GM23338 (cell line): ENCODE data around the gene APBB1. TPM values are rescaled to one million over a fixed set of nuclear protein-coding genes. Genes with fewer than 3 reads are reported as not detected.

Experiments
- ATAC-seq: fragments of 200-7000 bp; cut with Tn5 transposase; 3 replicates; pipeline ENCODE4 v1.9.1; 2020
- DNase-seq: peaks from one replicate; pipeline ENCODE4 v3.0.0-alpha.2; 2015; ENCODE audit warnings: low spot score
- H2AFZ ChIP-seq: fragments of 200-600 bp; sonication (generic); 2 replicates; pipeline ENCODE4 v1.8.0; 2016; ENCODE audit warnings: antibody characterized with exemption, mild to moderate bottlenecking, moderate library complexity
- H3F3A ChIP-seq: fragments of 200-600 bp; sonication (generic); replicated peaks from 2 replicates; pipeline ENCODE4 v1.8.0; 2017; ENCODE audit warnings: antibody characterized with exemption, mixed run types, low read depth
- H3K27ac ChIP-seq: fragments of 200-600 bp; sonication (generic); 2 replicates; pipeline ENCODE4 v1.6.1; 2016; ENCODE audit warnings: low read depth
- H3K27me3 ChIP-seq: fragments of 200-600 bp; sonication (generic); 2 replicates; pipeline ENCODE4 v1.8.0; 2016; ENCODE audit warnings: mild to moderate bottlenecking, mixed run types, moderate library complexity; ENCODE audit not compliant: insufficient read depth
- H3K36me3 ChIP-seq: fragments of 200-600 bp; sonication (generic); 2 replicates; pipeline ENCODE4 v1.8.0; 2016; ENCODE audit warnings: mild to moderate bottlenecking; ENCODE audit not compliant: insufficient read depth
- H3K4me1 ChIP-seq: fragments of 200-600 bp; sonication (generic); 2 replicates; pipeline ENCODE4 v1.8.0; 2016; ENCODE audit warnings: mild to moderate bottlenecking, moderate library complexity; ENCODE audit not compliant: insufficient read depth
- H3K4me2 ChIP-seq: fragments of 200-600 bp; sonication (generic); 2 replicates; pipeline ENCODE4 v1.7.1; 2017; ENCODE audit warnings: mixed run types
- H3K4me3 ChIP-seq: fragments of 200-600 bp; sonication (generic); 2 replicates; pipeline ENCODE4 v1.6.1; 2016; ENCODE audit warnings: mixed run types
- H3K79me2 ChIP-seq: fragments of 200-600 bp; sonication (generic); replicated peaks from 2 replicates; pipeline ENCODE4 v1.8.0; 2017; ENCODE audit warnings: mild to moderate bottlenecking; ENCODE audit not compliant: insufficient read depth
- H3K9me2 ChIP-seq: fragments of 200-600 bp; sonication (generic); 2 replicates; pipeline ENCODE4 v1.8.0; 2017; ENCODE audit not compliant: insufficient read depth
- H4K20me1 ChIP-seq: fragments of 200-600 bp; sonication (generic); replicated peaks from 2 replicates; pipeline ENCODE4 v1.8.0; 2017; ENCODE audit warnings: mild to moderate bottlenecking; ENCODE audit not compliant: insufficient read depth
- H3K27ac Mint-ChIP-seq: 2 replicates; pipeline ENCODE4 v1.8.0; 2020; ENCODE audit warnings: inconsistent platforms, mild to moderate bottlenecking, moderate library complexity, mixed read lengths
- H3K27me3 Mint-ChIP-seq: 3 replicates; pipeline ENCODE4 v1.8.0; 2022; ENCODE audit warnings: low read depth, mild to moderate bottlenecking, moderate library complexity, mixed read lengths, inconsistent platforms; ENCODE audit not compliant: insufficient read depth, poor library complexity
- H3K36me3 Mint-ChIP-seq: 3 replicates; pipeline ENCODE4 v1.8.0; 2021; ENCODE audit warnings: low read depth, mild to moderate bottlenecking, inconsistent platforms, moderate library complexity, mixed read lengths
- H3K4me1 Mint-ChIP-seq: 3 replicates; pipeline ENCODE4 v1.8.0; 2020; ENCODE audit warnings: mild to moderate bottlenecking, inconsistent platforms, mixed read lengths
- H3K4me3 Mint-ChIP-seq: 3 replicates; pipeline ENCODE4 v1.8.0; 2021; ENCODE audit warnings: moderate library complexity, mild to moderate bottlenecking, inconsistent platforms, mixed read lengths
- H3K9me3 Mint-ChIP-seq: 3 replicates; pipeline ENCODE4 v1.8.0; 2020; ENCODE audit warnings: moderate library complexity, mild to moderate bottlenecking, inconsistent platforms, mixed read lengths
- CREB1 ChIP-seq: fragments of 250-450 bp; sonication (Bioruptor Pico); IDR thresholded peaks from 2 replicates; pipeline ENCODE4 v1.5.0; 2020; ENCODE audit warnings: low read depth, mild to moderate bottlenecking, moderate library complexity
- CTCF ChIP-seq, 2 experiments: fragments of 200-600 bp in 1 of 2; sonication (generic) in 1 of 2; conservative IDR thresholded peaks; 2 replicates each; pipeline versions ENCODE4 v1.5.1 to v1.6.1; 2016 to 2017; ENCODE audit warnings: antibody characterized with exemption in 2 of 2, low read depth in 2 of 2, mild to moderate bottlenecking in 2 of 2, moderate library complexity in 1 of 2
- EZH2phosphoT487 ChIP-seq: fragments of 200-600 bp; sonication (generic); IDR thresholded peaks from one replicate; pipeline ENCODE4 v1.8.1; 2018; ENCODE audit warnings: antibody characterized with exemption; ENCODE audit not compliant: unreplicated experiment
- JUNB ChIP-seq: IDR thresholded peaks from one replicate; pipeline ENCODE4 v1.6.1; 2016; ENCODE audit warnings: antibody characterized with exemption; ENCODE audit not compliant: unreplicated experiment
- NANOG ChIP-seq: IDR thresholded peaks from 2 replicates; pipeline ENCODE4 v1.6.1; 2016; ENCODE audit warnings: antibody characterized with exemption, borderline replicate concordance
- POLR2AphosphoS5 ChIP-seq: IDR thresholded peaks from 2 replicates; pipeline ENCODE4 v1.6.1; 2016; ENCODE audit warnings: antibody characterized with exemption, low read depth
- STAT1 ChIP-seq: IDR thresholded peaks from one replicate; pipeline ENCODE4 v1.6.1; 2016; ENCODE audit warnings: antibody characterized with exemption; ENCODE audit not compliant: unreplicated experiment
- ZNF114 ChIP-seq: fragments of 250-450 bp; sonication (Bioruptor Pico); IDR thresholded peaks from 2 replicates; pipeline ENCODE4 v1.5.0; 2020; ENCODE audit warnings: mild to moderate bottlenecking, moderate library complexity
- ZNF331 ChIP-seq: fragments of 250-450 bp; sonication (Bioruptor Pico); IDR thresholded peaks from 2 replicates; pipeline ENCODE4 v1.5.0; 2020; ENCODE audit warnings: low read depth, mild to moderate bottlenecking, moderate library complexity
- polyA plus RNA-seq: library from polyadenylated mRNA; unstranded; fragments of >200 nt; fragmentation: Nextera tagmentation; extraction: Ambion mirVana; gene quantifications from 2 replicates; pipeline ENCODE4 v1.2.1, GENCODE V29; 2016
- total RNA-seq: library from RNA; depleted of rRNA; stranded (reverse); fragments of >200 nt; shearing (Covaris generic); gene quantifications from 2 replicates; pipeline ENCODE4 v1.2.3, GENCODE V29; 2014
- TF ChIP-seq, protein P1 (sequence below): IDR thresholded peaks from one replicate; pipeline ENCODE4 v1.6.1; 2018; ENCODE audit warnings: antibody characterized with exemption; ENCODE audit not compliant: unreplicated experiment
- TF ChIP-seq, protein P2 (sequence below): IDR thresholded peaks from 2 replicates; pipeline ENCODE4 v1.6.1; 2016; ENCODE audit warnings: antibody characterized with exemption

APBB1 gene
- total and polyA plus RNA-seq, 2 experiments from 2014 or later: 10.6 to 24.7 TPM

DNA sequence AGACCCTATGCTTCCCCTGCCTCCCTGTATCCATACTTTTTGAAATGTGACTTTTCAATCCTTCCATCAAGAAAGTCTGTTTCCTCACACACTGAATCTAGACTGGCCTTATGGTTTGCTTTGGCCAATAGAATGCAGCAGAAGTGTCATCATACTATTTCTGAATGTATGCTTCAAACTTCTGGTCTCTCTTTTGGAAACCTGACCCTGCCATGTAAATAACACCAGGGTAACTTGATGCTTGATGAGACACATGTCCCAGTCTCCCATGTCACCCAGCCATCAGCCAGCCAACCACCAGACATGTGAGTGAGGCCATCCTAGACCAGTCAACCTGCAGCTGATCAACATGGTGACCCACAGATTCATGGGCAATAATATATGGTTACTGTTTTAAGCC lies 68.9 kb downstream of the APBB1 start (continued):
- TF ChIP-seq CTCF (conservative IDR thresholded peaks at IDR 0.05; ENCODE audit: low read depth in 2 of 2): no peak
- TF ChIP-seq ZNF331: no peak
- TF ChIP-seq, protein P1, sequence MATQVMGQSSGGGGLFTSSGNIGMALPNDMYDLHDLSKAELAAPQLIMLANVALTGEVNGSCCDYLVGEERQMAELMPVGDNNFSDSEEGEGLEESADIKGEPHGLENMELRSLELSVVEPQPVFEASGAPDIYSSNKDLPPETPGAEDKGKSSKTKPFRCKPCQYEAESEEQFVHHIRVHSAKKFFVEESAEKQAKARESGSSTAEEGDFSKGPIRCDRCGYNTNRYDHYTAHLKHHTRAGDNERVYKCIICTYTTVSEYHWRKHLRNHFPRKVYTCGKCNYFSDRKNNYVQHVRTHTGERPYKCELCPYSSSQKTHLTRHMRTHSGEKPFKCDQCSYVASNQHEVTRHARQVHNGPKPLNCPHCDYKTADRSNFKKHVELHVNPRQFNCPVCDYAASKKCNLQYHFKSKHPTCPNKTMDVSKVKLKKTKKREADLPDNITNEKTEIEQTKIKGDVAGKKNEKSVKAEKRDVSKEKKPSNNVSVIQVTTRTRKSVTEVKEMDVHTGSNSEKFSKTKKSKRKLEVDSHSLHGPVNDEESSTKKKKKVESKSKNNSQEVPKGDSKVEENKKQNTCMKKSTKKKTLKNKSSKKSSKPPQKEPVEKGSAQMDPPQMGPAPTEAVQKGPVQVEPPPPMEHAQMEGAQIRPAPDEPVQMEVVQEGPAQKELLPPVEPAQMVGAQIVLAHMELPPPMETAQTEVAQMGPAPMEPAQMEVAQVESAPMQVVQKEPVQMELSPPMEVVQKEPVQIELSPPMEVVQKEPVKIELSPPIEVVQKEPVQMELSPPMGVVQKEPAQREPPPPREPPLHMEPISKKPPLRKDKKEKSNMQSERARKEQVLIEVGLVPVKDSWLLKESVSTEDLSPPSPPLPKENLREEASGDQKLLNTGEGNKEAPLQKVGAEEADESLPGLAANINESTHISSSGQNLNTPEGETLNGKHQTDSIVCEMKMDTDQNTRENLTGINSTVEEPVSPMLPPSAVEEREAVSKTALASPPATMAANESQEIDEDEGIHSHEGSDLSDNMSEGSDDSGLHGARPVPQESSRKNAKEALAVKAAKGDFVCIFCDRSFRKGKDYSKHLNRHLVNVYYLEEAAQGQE: no peak
- TF ChIP-seq JUNB: no peak
- TF ChIP-seq CREB1 (CRISPR knock-in tag): no peak
- TF ChIP-seq, protein P2, sequence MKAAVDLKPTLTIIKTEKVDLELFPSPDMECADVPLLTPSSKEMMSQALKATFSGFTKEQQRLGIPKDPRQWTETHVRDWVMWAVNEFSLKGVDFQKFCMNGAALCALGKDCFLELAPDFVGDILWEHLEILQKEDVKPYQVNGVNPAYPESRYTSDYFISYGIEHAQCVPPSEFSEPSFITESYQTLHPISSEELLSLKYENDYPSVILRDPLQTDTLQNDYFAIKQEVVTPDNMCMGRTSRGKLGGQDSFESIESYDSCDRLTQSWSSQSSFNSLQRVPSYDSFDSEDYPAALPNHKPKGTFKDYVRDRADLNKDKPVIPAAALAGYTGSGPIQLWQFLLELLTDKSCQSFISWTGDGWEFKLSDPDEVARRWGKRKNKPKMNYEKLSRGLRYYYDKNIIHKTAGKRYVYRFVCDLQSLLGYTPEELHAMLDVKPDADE: no peak
- TF ChIP-seq EZH2phosphoT487: no peak
- no peak for TF ChIP-seq ZNF114 (CRISPR knock-in tag)

- Mint-ChIP-seq H3K27me3 (no peaks in the 10 kb centered on the region), H3K4me1 (peaks cover 5% of the 10 kb centered on the region; the same call in 2 of the 3 replicates), H3K9me3 (peaks cover 10% of the 10 kb centered on the region), H3K4me3 (no peak overlapping the region), H3K36me3 (peaks cover 6% of the 10 kb centered on the region), H3K27ac (no peak overlapping the region)
- Histone ChIP-seq H4K20me1 (no peaks in the 10 kb centered on the region), H3K4me3 (no peak overlapping the region), H3K27ac (no peak overlapping the region), H3K4me2 (no peak overlapping the region), H3K4me1 (no peaks in the 10 kb centered on the region), H3K27me3 (no peaks in the 10 kb centered on the region), H3K79me2 (no peaks in the 10 kb centered on the region), H2AFZ (no peak overlapping the region), H3K36me3 (no peaks in the 10 kb centered on the region), H3K9me2 (peaks cover 6% of the 10 kb centered on the region; the same call in 1 of the 2 replicates), H3F3A (no peaks in the 10 kb centered on the region)
- TF ChIP-seq JUNB (no peak), POLR2AphosphoS5 (no peak), ZNF331 (no peak), NANOG (no peak), CTCF (conservative IDR thresholded peaks at IDR 0.05; ENCODE audit: low read depth in 2 of 2) (no peak), CREB1 (CRISPR knock-in tag) (no peak), STAT1 (no peak)
- TF ChIP-seq, protein P1: no peak
- DNase-seq: no peak
- no peak for ATAC-seq
Observed at GRCh38 chr11:6345366-6345765, 73.5 kb downstream of the APBB1 start.
